Esophagus muscularis mucosa (tissue), 4 donors: ENCODE data around the gene ACSF3. TPM values are rescaled to one million over a fixed set of nuclear protein-coding genes. Genes with fewer than 3 reads are reported as not detected.
"Not testable (repeated sequence)": the region's sequence is repeated elsewhere in the genome, so short reads cannot be mapped to it uniquely, and the experiment has no call there.

Experiments
- DNase-seq: peaks from one replicate; pipeline ENCODE4 v3.0.0-alpha.2; 2017; ENCODE audit errors: extremely low spot score
- H3K27ac ChIP-seq, 4 donors: fragments of 200-600 bp; sonication (generic); replicated peaks in 1 of 4; 1 replicate in 3 of 4; 2 replicates in 1 of 4; pipeline ENCODE4 v1.5.1; 2016 to 2019; ENCODE audit warnings: mild to moderate bottlenecking in 1 of 4
- H3K27me3 ChIP-seq, 4 donors: fragments of 200-600 bp; sonication (generic); one replicate each; pipeline versions ENCODE4 v1.5.1 to v1.6.0; 2016 to 2019
- H3K36me3 ChIP-seq, 4 donors: fragments of 200-600 bp; sonication (generic); one replicate each; pipeline ENCODE4 v1.5.1; 2016 to 2019
- H3K4me1 ChIP-seq, 4 donors: fragments of 200-600 bp; sonication (generic); one replicate each; pipeline ENCODE4 v1.5.1; 2016 to 2019
- H3K4me3 ChIP-seq, 4 donors: fragments of 200-600 bp; sonication (generic); 1 replicate in 2 of 4; 2 replicates in 2 of 4; pipeline ENCODE4 v1.5.1; 2016 to 2019; ENCODE audit warnings: mild to moderate bottlenecking in 4 of 4, moderate library complexity in 1 of 4
- H3K9me3 ChIP-seq, 4 donors: fragments of 200-600 bp; sonication (generic); 1 replicate in 3 of 4; 2 replicates in 1 of 4; pipeline ENCODE4 v1.5.1; 2016 to 2019
- EP300 ChIP-seq: sonication (generic); formaldehyde crosslinking; IDR thresholded peaks from one replicate; pipeline ENCODE4 v1.6.1; 2017; ENCODE audit warnings: antibody characterized with exemption
- POLR2A ChIP-seq: fragments of 450-650 bp; IDR thresholded peaks from one replicate; pipeline ENCODE4 v1.6.1; 2017; ENCODE audit warnings: antibody characterized with exemption, moderate library complexity, mild to moderate bottlenecking, low read depth
- POLR2AphosphoS5 ChIP-seq, 2 donors: sonication (generic); formaldehyde crosslinking; IDR thresholded peaks; one replicate each; pipeline ENCODE4 v1.6.1; 2017; ENCODE audit warnings: antibody characterized with exemption in 2 of 2
- WGBS: methylation state at CpG from one replicate; pipeline ENCODE4 v1.1.5; 2018; 5-methylcytosine and 5-hydroxymethylcytosine counted together
- intact Hi-C: fragments of 100-400 bp; cut with DNase I; formaldehyde crosslinking; loops from one replicate; pipeline ENCODE4 v1.15.1; 2023
- total RNA-seq, 4 donors: library from RNA; depleted of rRNA; stranded (reverse); fragments of >200 nt; gene quantifications; one replicate each; pipeline versions ENCODE4 v1.1.0 to v1.2.1, GENCODE V29; 2016
- TF ChIP-seq, protein P1 (sequence below), 3 experiments: fragments of 200-600 bp in 2 of 3; fragments of 450-650 bp in 1 of 3; sonication (generic) in 2 of 3; IDR thresholded peaks; one replicate each; pipeline ENCODE4 v1.5.1; 2017 to 2019; ENCODE audit warnings: antibody characterized with exemption in 3 of 3, mild to moderate bottlenecking in 2 of 3, moderate library complexity in 1 of 3

Gene ACSF3
- total RNA-seq, 4 donors from 2014 or later: 23.5 to 29.8 (median 27.2) TPM

GRCh38 chr16:89163297-89163696, 69.6 kb downstream of the ACSF3 start:
- Histone ChIP-seq H3K27me3 (peaks cover under 1 to 82% (median 25%) of the 10 kb centered on the region in 4 donors), H3K36me3 (no peaks in the 10 kb centered on the region), H3K4me3 (no peak overlapping the region), H3K27ac (no peak overlapping the region), H3K9me3 (no peaks in the 10 kb centered on the region), H3K4me1 (peaks cover 7 to 16% (median 11%) of the 10 kb centered on the region in 4 donors)
- 76% methylated on average over 9 of the region's 9 CpGs for WGBS
- TF ChIP-seq POLR2A (no peak), EP300 (no peak), POLR2AphosphoS5 (IDR thresholded peaks at IDR 0.05) (no peak)
- TF ChIP-seq, protein P1, sequence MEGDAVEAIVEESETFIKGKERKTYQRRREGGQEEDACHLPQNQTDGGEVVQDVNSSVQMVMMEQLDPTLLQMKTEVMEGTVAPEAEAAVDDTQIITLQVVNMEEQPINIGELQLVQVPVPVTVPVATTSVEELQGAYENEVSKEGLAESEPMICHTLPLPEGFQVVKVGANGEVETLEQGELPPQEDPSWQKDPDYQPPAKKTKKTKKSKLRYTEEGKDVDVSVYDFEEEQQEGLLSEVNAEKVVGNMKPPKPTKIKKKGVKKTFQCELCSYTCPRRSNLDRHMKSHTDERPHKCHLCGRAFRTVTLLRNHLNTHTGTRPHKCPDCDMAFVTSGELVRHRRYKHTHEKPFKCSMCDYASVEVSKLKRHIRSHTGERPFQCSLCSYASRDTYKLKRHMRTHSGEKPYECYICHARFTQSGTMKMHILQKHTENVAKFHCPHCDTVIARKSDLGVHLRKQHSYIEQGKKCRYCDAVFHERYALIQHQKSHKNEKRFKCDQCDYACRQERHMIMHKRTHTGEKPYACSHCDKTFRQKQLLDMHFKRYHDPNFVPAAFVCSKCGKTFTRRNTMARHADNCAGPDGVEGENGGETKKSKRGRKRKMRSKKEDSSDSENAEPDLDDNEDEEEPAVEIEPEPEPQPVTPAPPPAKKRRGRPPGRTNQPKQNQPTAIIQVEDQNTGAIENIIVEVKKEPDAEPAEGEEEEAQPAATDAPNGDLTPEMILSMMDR (IDR thresholded peaks at IDR 0.05): no peak
- intact Hi-C loops: loop anchor here (10.0 kb wide), 2 partner anchors 218 to 418 kb away; no protein-coding TSS in a partner anchor
- DNase-seq: no peak

DNA sequence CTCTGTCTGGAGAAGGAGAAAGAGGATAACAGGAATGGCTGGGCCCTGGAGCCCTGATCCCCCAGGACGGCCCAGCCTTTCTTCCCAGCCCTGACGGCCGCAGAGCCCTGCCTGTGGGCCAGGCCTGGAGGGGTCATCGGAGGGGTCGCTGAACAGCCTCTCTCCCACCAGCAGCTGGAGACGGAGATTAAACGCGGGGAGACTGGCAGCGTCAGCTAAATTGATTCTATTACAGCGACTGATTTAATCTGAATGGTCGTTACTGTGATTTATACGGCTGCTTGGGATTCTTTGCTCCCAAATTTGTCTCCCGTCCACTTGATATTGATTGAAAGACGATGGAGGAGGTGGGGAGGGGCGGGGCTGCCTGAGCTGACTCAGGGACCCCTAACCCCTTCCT, 70.8 kb downstream of the ACSF3 start:
- no peak for TF ChIP-seq EP300
- TF ChIP-seq, protein P1 (IDR thresholded peaks at IDR 0.05): no peak
- TF ChIP-seq POLR2A: no peak
- no peak for TF ChIP-seq POLR2AphosphoS5 (IDR thresholded peaks at IDR 0.05)
- Histone ChIP-seq H3K9me3 (no peaks in the 10 kb centered on the region), H3K4me3 (no peak overlapping the region), H3K27ac (no peak overlapping the region), H3K4me1 (peaks cover 7 to 12% (median 10%) of the 10 kb centered on the region in 4 donors), H3K27me3 (peaks cover 4 to 94% (median 36%) of the 10 kb centered on the region in 4 donors), H3K36me3 (no peaks in the 10 kb centered on the region)
- WGBS: 54% methylated on average over 12 of the region's 15 CpGs
- no peak for DNase-seq
- intact Hi-C loops: loop anchor here (10.0 kb wide), 2 partner anchors 220 to 420 kb away; no protein-coding TSS in a partner anchor

- no peak for DNase-seq
- Histone ChIP-seq H3K36me3 (no peaks in the 10 kb centered on the region), H3K27ac (no peak overlapping the region), H3K4me3 (no peak overlapping the region), H3K27me3 (peaks cover 6 to 94% (median 42%) of the 10 kb centered on the region in 4 donors), H3K9me3 (no peaks in the 10 kb centered on the region), H3K4me1 (peaks cover 7 to 10% (median 9%) of the 10 kb centered on the region in 4 donors)
- WGBS: 82% methylated on average over 13 of the region's 20 CpGs
- intact Hi-C loops: loop anchor here (10.0 kb wide), 2 partner anchors 220 to 420 kb away; no protein-coding TSS in a partner anchor
- TF ChIP-seq POLR2A (no peak), POLR2AphosphoS5 (IDR thresholded peaks at IDR 0.05) (no peak), EP300 (no peak)
- TF ChIP-seq, protein P1 (IDR thresholded peaks at IDR 0.05): no peak
Measured at GRCh38 chr16:89164847-89165680, 71.4 kb downstream of the ACSF3 start.

GRCh38 chr16:89165681-89165979, 72.0 kb downstream of the ACSF3 start:
- H3K9me3 ChIP-seq, H3K4me3 ChIP-seq, DNase-seq, H3K36me3 ChIP-seq, H3K27ac ChIP-seq: not testable (repeated sequence)
- Histone ChIP-seq H3K27me3 (peaks cover 11 to 96% (median 47%) of the 10 kb centered on the region in 4 donors), H3K4me1 (peaks cover 9 to 16% (median 14%) of the 10 kb centered on the region in 4 donors)
- WGBS: 62% methylated on average over 9 of the region's 10 CpGs
- intact Hi-C loops: loop anchor here (10.0 kb wide), 2 partner anchors 221 to 421 kb away; no protein-coding TSS in a partner anchor

DNA sequence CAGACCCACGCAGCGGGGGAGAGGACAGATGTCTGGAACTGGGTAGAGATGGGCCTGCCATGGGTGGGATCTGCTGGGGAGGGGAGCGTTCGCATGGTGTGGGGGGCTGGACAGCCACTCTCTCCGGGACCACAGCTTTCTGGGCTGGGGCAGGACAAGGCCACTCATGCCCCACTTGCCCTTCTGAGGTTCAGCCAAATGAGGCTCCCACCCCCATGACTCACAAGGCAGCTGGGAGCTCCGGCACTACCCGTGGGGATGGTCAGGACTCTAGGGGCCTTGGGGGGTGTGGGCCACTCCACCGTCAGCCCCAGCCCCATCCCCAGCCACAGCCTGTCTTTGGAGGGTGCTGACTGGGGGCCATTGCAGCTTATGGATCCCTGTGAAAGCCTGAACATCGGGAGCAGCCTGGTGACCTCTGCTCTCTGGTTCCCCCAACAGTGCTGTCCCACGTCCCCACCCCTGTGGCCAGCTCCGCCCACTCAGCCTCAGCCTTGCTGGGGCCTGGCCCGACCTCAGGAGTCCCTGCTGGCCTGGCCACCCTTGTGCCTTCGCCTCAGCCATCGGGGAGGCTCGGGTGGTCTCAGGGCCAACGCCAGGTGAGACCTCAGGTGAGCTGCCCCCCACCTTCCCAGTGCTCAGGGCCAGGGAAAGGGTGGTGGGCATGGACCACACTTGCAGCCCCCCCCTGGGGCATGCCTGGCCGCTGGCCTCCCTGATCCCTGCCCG, 73.2 kb downstream of the ACSF3 start:
- TF ChIP-seq, protein P1 (IDR thresholded peaks at IDR 0.05): no peak
- TF ChIP-seq EP300 (no peak), POLR2A (no peak), POLR2AphosphoS5 (IDR thresholded peaks at IDR 0.05) (no peak)
- DNase-seq: no peak
- H3K4me1 ChIP-seq: peaks cover 18 to 28% (median 26%) of the 10 kb centered on the region in 4 donors
- no peaks in the 10 kb centered on the region for H3K9me3 ChIP-seq
- H3K27me3 ChIP-seq: peaks cover 13 to 96% (median 55%) of the 10 kb centered on the region in 4 donors
- WGBS: 63% methylated on average over 10 of the region's 18 CpGs
- no peak overlapping the region for H3K4me3 ChIP-seq
- H3K27ac ChIP-seq: no peak overlapping the region
- intact Hi-C loops: loop anchor here (10.0 kb wide), 2 partner anchors 222 to 422 kb away; no protein-coding TSS in a partner anchor
- H3K36me3 ChIP-seq: no peaks in the 10 kb centered on the region
